ENCODE results near the gene AQP1. TPM values are rescaled to one million over a fixed set of nuclear protein-coding genes. Genes with fewer than 3 reads are reported as not detected.

The AQP1 gene
- total RNA-seq, 1 donor from 2014 or later: 243 TPM

DNA sequence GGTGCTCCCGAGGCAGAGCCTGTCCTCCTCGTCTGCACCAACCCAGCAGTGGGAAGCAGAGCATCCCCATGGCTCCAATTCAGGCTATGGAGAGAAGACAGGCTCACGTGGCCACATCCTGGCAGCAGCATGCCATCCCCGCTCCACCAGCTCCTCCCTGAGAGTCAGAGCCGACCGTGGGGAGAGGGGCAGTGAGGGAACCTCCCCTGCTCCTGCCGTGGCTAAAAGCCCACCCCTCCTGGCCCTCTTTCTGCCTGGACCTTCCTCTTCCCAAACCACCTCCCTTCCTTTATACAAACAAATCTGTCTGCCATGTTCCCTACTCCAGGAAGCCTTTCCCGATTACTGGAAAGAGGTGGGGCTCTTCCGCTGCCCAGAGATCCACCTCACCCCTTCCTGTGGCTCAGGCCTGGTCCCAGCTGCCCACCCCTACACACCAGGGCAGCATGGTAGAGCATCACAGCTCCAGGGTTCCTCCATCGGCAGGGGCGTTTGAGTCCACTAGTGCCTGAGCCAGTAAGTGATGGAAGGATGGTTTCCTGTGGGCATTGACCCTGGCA is 10.8 kb upstream of the AQP1 start:
- Histone ChIP-seq H3K27me3 (no peaks in the 10 kb centered on the region), H3K27ac (peak overlapping the region; percentile 15), H3K9me3 (no peaks in the 10 kb centered on the region), H3K4me3 (no peak overlapping the region), H3K4me1 (peaks cover 22% of the 10 kb centered on the region), H3K36me3 (no peaks in the 10 kb centered on the region)
- intact Hi-C loops (cut with DNase I): no loop called here
- TF ChIP-seq POLR2A (IDR thresholded peaks at IDR 0.05): no peak
- TF ChIP-seq POLR2AphosphoS5 (IDR thresholded peaks at IDR 0.05; ENCODE audit: insufficient read depth in 1 of 2, low read depth in 1 of 2): no peak
- TF ChIP-seq CTCF (IDR thresholded peaks at IDR 0.05): no peak
- DNase-seq (ENCODE audit: extremely low spot score in 2 of 2): no peak

DNA sequence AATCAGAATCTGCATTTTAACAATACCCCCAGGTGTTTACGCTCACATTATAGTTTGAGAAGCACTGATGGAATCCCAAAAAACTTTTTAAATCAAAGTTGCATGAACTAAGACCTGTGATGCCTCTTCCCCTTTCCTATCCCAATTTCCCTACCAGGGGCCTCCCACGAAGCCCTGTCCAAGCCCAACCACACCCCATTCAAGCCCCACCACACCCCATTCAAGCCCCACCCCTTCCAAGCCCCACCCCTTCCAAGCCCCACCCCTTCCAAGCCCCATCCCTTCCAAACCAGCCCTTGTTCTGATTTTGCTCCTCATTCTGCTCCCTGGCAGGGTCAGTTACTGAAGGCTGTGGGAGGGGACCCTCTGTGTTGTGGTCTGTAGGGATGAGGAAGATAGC is 9.8 kb upstream of the AQP1 start:
- TF ChIP-seq CTCF (IDR thresholded peaks at IDR 0.05) (no peak), POLR2A (IDR thresholded peaks at IDR 0.05) (no peak), POLR2AphosphoS5 (IDR thresholded peaks at IDR 0.05; ENCODE audit: insufficient read depth in 1 of 2, low read depth in 1 of 2) (no peak)
- intact Hi-C loops (cut with DNase I): no loop called here
- Histone ChIP-seq H3K27me3 (no peaks in the 10 kb centered on the region), H3K4me3 (no peak overlapping the region), H3K36me3 (no peaks in the 10 kb centered on the region), H3K9me3 (no peaks in the 10 kb centered on the region), H3K27ac (no peak overlapping the region), H3K4me1 (peaks cover 27% of the 10 kb centered on the region)
- DNase-seq (ENCODE audit: extremely low spot score in 2 of 2): no peak

DNA sequence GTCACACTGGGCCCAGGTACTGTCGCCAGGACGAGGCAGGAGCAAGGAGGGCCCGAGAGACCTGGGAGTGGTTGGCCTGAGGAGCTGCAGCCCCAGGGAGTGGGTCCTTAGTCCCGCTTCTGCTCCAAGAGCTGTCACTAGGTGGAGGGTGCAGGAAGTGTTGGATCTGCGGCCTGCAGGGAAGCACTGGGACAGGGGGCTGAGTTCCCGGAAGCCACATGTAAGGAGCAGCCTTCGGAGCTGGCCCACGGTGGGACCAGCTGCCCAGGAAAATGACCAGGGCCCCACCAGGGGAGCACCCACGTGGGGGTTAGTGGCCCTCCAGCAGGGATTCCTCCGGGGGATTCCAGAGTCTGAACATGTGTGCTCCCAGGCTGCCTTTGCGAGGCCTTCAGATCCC is 9.2 kb upstream of the AQP1 start:
- intact Hi-C loops (cut with DNase I): no loop called here
- Histone ChIP-seq H3K27ac (no peak overlapping the region), H3K27me3 (no peaks in the 10 kb centered on the region), H3K4me1 (peaks cover 27% of the 10 kb centered on the region), H3K36me3 (no peaks in the 10 kb centered on the region), H3K9me3 (no peaks in the 10 kb centered on the region), H3K4me3 (no peak overlapping the region)
- TF ChIP-seq POLR2AphosphoS5 (IDR thresholded peaks at IDR 0.05; ENCODE audit: insufficient read depth in 1 of 2, low read depth in 1 of 2): no peak
- no peak for TF ChIP-seq POLR2A (IDR thresholded peaks at IDR 0.05)
- TF ChIP-seq CTCF (IDR thresholded peaks at IDR 0.05): no peak
- DNase-seq (ENCODE audit: extremely low spot score in 2 of 2): no peak

- no peak overlapping the region for H3K4me3 ChIP-seq
- H3K9me3 ChIP-seq: no peaks in the 10 kb centered on the region
- H3K36me3 ChIP-seq: no peaks in the 10 kb centered on the region
- no peak for DNase-seq (ENCODE audit: extremely low spot score in 2 of 2)
- intact Hi-C loops (cut with DNase I): no loop called here
- no peak overlapping the region for H3K27ac ChIP-seq
- TF ChIP-seq POLR2A (IDR thresholded peaks at IDR 0.05) (no peak), CTCF (IDR thresholded peaks at IDR 0.05) (no peak), POLR2AphosphoS5 (IDR thresholded peaks at IDR 0.05; ENCODE audit: insufficient read depth in 1 of 2, low read depth in 1 of 2) (no peak)
- peaks cover 27% of the 10 kb centered on the region for H3K4me1 ChIP-seq
- no peaks in the 10 kb centered on the region for H3K27me3 ChIP-seq
These were observed 8.5 kb upstream of the AQP1 start for GRCh38 chr7:30903146-30903545.

- Histone ChIP-seq H3K27me3 (no peaks in the 10 kb centered on the region), H3K9me3 (no peaks in the 10 kb centered on the region), H3K4me3 (no peak overlapping the region), H3K36me3 (no peaks in the 10 kb centered on the region), H3K27ac (no peak overlapping the region), H3K4me1 (peaks cover 30% of the 10 kb centered on the region)
- intact Hi-C loops (cut with DNase I): no loop called here
- no peak for DNase-seq (ENCODE audit: extremely low spot score in 2 of 2)
- no peak for TF ChIP-seq POLR2AphosphoS5 (IDR thresholded peaks at IDR 0.05; ENCODE audit: insufficient read depth in 1 of 2, low read depth in 1 of 2)
- no peak for TF ChIP-seq CTCF (IDR thresholded peaks at IDR 0.05)
- no peak for TF ChIP-seq POLR2A (IDR thresholded peaks at IDR 0.05)
These were observed 7.1 kb upstream of the AQP1 start for GRCh38 chr7:30904561-30904960.
